SU-DHL-6 (cell line): ENCODE measurements around the gene RASGRF2.

Experiments
- EZH2phosphoT487 ChIP-seq: fragments of 200-600 bp; sonication (generic), shearing (Covaris generic); conservative IDR thresholded peaks from 2 replicates; pipeline ENCODE4 v1.6.1; 2018; ENCODE audit warnings: mild to moderate bottlenecking, antibody characterized with exemption, low read length, moderate library complexity, mixed read lengths
- TF ChIP-seq, protein P1 (sequence below): fragments of 200-600 bp; sonication (generic); IDR thresholded peaks from one replicate; pipeline ENCODE4 v1.5.1; 2017; ENCODE audit warnings: antibody characterized with exemption, mild to moderate bottlenecking, low read length, moderate library complexity; ENCODE audit not compliant: insufficient read depth, poor library complexity, severe bottlenecking

- TF ChIP-seq EZH2phosphoT487: no peak
- TF ChIP-seq, protein P1, sequence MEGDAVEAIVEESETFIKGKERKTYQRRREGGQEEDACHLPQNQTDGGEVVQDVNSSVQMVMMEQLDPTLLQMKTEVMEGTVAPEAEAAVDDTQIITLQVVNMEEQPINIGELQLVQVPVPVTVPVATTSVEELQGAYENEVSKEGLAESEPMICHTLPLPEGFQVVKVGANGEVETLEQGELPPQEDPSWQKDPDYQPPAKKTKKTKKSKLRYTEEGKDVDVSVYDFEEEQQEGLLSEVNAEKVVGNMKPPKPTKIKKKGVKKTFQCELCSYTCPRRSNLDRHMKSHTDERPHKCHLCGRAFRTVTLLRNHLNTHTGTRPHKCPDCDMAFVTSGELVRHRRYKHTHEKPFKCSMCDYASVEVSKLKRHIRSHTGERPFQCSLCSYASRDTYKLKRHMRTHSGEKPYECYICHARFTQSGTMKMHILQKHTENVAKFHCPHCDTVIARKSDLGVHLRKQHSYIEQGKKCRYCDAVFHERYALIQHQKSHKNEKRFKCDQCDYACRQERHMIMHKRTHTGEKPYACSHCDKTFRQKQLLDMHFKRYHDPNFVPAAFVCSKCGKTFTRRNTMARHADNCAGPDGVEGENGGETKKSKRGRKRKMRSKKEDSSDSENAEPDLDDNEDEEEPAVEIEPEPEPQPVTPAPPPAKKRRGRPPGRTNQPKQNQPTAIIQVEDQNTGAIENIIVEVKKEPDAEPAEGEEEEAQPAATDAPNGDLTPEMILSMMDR: no peak
Observed at GRCh38 chr5:81232464-81233079, 272.4 kb downstream of the RASGRF2 start.
